ENCODE data around the gene ZEB1.
"Not testable (repeated sequence)": the region's sequence is repeated elsewhere in the genome, so short reads cannot be mapped to it uniquely, and the experiment has no call there.

The ZEB1 gene

GRCh38 chr10:31418481-31418880 lies 99.5 kb downstream of the ZEB1 start:
- no peak for DNase-seq (ENCODE audit: extremely low read depth in 1 of 2, low read depth in 1 of 2)

GRCh38 chr10:31419394-31420063 lies 100.5 kb downstream of the ZEB1 start:
- DNase-seq (ENCODE audit: extremely low read depth in 1 of 2, low read depth in 1 of 2), result no peak

- no peak for DNase-seq (ENCODE audit: extremely low read depth in 1 of 2, low read depth in 1 of 2)
Measured at GRCh38 chr10:31421322-31421721, 102.3 kb downstream of the ZEB1 start.

- no peak for DNase-seq (ENCODE audit: extremely low read depth in 1 of 2, low read depth in 1 of 2)
Measured at GRCh38 chr10:31422634-31423033, 103.6 kb downstream of the ZEB1 start.

- DNase-seq (ENCODE audit: extremely low read depth in 1 of 2, low read depth in 1 of 2), result no peak
Measured at GRCh38 chr10:31424473-31424872, 105.5 kb downstream of the ZEB1 start.

GRCh38 chr10:31426401-31426800 lies 107.4 kb downstream of the ZEB1 start:
- DNase-seq (ENCODE audit: extremely low read depth in 1 of 2, low read depth in 1 of 2), result no peak

- DNase-seq (ENCODE audit: extremely low read depth in 1 of 2, low read depth in 1 of 2), result not testable (repeated sequence)
Measured at GRCh38 chr10:31427334-31427733, 108.3 kb downstream of the ZEB1 start.

GRCh38 chr10:31428499-31428898 lies 109.5 kb downstream of the ZEB1 start:
- DNase-seq (ENCODE audit: extremely low read depth in 1 of 2, low read depth in 1 of 2), result not testable (repeated sequence)

GRCh38 chr10:31431021-31431420 lies 112.0 kb downstream of the ZEB1 start:
- DNase-seq (ENCODE audit: extremely low read depth in 1 of 2, low read depth in 1 of 2), result no peak

GRCh38 chr10:31437959-31438358 lies 118.9 kb downstream of the ZEB1 start:
- no peak for DNase-seq (ENCODE audit: extremely low read depth in 1 of 2, low read depth in 1 of 2)

- DNase-seq (ENCODE audit: extremely low read depth in 1 of 2, low read depth in 1 of 2), result no peak
Measured at GRCh38 chr10:31451766-31452165, 132.8 kb downstream of the ZEB1 start.

- DNase-seq (ENCODE audit: extremely low read depth in 1 of 2, low read depth in 1 of 2), result no peak
Measured at GRCh38 chr10:31456468-31456867, 137.5 kb downstream of the ZEB1 start.

GRCh38 chr10:31457858-31458257 lies 138.8 kb downstream of the ZEB1 start:
- DNase-seq (ENCODE audit: extremely low read depth in 1 of 2, low read depth in 1 of 2), result no peak

GRCh38 chr10:31458974-31459373 lies 140.0 kb downstream of the ZEB1 start:
- DNase-seq (ENCODE audit: extremely low read depth in 1 of 2, low read depth in 1 of 2), result no peak

- no peak for DNase-seq (ENCODE audit: extremely low read depth in 1 of 2, low read depth in 1 of 2)
Measured at GRCh38 chr10:31460242-31460641, 141.2 kb downstream of the ZEB1 start.

- no peak for DNase-seq (ENCODE audit: extremely low read depth in 1 of 2, low read depth in 1 of 2)
Measured at GRCh38 chr10:31464552-31464951, 145.5 kb downstream of the ZEB1 start.

- no peak for DNase-seq (ENCODE audit: extremely low read depth in 1 of 2, low read depth in 1 of 2)
Measured at GRCh38 chr10:31466313-31466712, 147.3 kb downstream of the ZEB1 start.

GRCh38 chr10:31467791-31468535 lies 148.9 kb downstream of the ZEB1 start:
- no peak for DNase-seq (ENCODE audit: extremely low read depth in 1 of 2, low read depth in 1 of 2)

- no peak for DNase-seq (ENCODE audit: extremely low read depth in 1 of 2, low read depth in 1 of 2)
Measured at GRCh38 chr10:31468536-31468859, 149.5 kb downstream of the ZEB1 start.

- DNase-seq (ENCODE audit: extremely low read depth in 1 of 2, low read depth in 1 of 2), result no peak
Measured at GRCh38 chr10:31475519-31475918, 156.5 kb downstream of the ZEB1 start.

GRCh38 chr10:31476088-31476487 lies 157.1 kb downstream of the ZEB1 start:
- DNase-seq (ENCODE audit: extremely low read depth in 1 of 2, low read depth in 1 of 2), result no peak

- no peak for DNase-seq (ENCODE audit: extremely low read depth in 1 of 2, low read depth in 1 of 2)
Measured at GRCh38 chr10:31477584-31477983, 158.6 kb downstream of the ZEB1 start.

GRCh38 chr10:31479752-31480151 lies 160.7 kb downstream of the ZEB1 start:
- DNase-seq (ENCODE audit: extremely low read depth in 1 of 2, low read depth in 1 of 2), result no peak

Measured in stimulated activated CD8-positive, alpha-beta memory T cell treated with anti-CD3 and anti-CD28 coated beads, Interleukin-7, amount 100 ng/mL, for 48 hours (primary cell).